Measurements from ENCODE around the gene AKT1. TPM values are rescaled to one million over a fixed set of nuclear protein-coding genes. Genes with fewer than 3 reads are reported as not detected.

Gene AKT1
- total RNA-seq, 1 donor from 2014 or later = 141 TPM

DNA sequence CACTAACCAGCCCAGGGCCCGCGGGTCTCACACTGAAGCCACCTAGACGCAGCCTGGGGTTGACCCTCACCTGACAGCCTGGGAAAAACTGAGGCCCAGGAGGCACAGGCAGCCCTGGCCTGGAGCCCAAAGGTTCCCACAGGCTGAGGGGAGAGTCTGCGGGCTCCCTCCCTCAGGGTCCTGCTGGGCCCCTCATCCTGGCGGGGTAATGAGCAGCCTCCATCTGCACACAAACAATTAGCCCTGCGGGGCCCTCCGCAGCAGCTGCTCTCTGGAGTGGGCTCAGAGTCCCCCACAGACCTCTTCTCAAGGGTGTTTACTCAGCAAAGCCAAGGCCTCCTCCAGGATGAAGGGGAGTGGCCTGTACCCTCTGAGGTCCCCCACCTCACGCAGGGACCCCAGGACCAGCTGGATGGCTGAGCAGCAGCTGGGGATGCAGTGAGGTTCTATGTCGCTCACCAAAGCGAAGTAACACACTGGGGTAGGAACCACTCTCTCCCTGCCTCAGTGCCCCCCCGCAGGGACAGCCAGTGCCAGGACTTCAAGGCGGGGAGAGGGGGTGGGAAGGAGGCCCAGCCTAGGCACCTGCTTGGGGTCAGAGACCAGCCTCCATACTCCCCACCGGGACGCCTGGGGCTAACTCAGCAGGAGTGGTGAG is 7.3 kb downstream of the AKT1 start:
- intact Hi-C loops (cut with micrococcal nuclease) = no loop called here

DNA sequence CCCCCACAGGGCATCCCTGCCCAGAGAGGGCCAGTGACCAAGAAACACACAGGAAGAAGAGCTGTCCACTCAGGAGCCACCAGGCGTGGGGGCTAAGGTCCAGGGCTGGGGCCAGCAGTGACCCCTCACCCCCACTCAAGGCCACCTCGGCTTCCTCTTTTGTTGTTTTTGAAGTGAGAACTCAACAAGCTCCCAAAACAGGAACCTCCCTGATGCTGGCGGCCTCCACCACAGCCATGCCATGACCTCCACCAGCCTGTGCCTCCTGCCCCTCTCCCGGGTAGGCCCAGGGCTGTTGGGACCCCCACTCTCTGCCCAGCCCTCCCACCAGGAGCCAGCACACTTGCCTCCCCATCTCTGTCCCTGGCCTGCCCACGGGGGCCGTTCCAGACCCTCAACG is 7.8 kb downstream of the AKT1 start:
- intact Hi-C loops (cut with micrococcal nuclease) = no loop called here

DNA sequence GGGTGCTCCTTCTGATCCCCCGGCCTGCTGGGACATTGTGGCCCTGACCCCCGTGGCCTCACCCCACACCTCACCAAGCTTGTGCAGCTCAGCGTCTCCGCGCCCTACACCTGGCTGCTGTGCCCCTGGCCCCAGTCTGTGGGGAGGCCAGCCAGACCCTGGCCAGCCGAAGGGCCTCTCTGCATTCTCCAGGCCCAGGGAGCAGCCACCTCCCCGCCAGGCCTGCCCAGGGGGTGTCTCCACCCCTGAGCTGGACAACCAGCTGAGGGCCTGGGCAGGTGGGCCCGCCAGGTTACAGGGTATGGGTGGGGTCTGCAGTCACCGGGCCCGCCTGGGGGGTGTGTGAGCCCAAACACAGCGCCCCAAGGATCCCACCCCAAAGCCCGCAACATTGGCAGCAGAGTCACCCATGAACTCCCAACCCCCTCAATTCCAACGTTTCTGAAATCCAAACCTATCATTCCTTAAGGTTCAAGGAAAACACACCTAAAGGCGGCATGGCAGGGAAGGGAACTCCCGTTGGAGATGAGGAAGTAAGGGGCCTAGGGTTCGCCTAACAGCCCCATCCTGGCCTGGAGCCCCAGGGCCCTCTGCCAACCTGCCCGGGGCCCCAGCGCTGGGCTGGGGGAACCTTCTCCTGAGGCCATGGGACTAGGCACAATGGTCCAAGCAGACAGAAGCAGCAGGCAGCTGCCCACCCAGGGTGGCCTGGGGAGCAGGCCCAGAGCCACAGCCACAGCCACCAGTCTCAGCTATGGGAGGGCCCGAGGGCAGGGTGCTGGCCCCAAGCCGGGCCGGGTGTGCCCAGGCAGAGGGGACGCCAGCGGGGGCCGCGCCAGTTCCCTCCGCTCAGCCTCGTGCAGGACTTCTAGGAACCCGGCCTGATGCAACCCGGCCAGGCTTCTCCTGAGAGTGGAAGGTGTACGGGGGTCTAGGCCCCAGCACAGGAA is 8.5 kb downstream of the AKT1 start:
- intact Hi-C loops (cut with micrococcal nuclease) = no loop called here

DNA sequence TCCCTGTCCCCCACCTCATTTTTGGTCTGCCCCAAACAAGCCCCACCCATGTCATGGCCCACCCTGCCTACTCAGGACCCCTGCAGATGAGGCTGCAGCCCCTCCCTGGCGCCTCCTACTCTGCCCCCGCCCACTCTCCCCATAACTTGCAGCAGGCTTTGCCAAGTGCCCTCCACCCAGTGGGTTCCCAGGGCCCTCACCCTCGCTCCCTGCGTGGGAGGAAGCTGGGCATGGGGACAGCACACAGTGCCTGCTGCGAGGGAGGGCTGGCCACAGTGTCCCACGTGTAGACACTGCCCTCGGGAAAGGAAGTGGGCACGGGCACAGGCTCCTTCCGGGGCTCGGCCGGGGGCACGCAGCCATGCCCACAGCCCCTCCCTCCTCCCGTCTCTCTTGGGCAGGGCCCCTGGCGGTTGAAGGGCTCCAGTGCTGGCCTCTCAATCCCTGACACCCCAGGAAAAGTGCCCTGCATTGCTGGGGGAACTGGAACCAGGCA is 9.4 kb downstream of the AKT1 start:
- intact Hi-C loops (cut with micrococcal nuclease) = no loop called here

DNA sequence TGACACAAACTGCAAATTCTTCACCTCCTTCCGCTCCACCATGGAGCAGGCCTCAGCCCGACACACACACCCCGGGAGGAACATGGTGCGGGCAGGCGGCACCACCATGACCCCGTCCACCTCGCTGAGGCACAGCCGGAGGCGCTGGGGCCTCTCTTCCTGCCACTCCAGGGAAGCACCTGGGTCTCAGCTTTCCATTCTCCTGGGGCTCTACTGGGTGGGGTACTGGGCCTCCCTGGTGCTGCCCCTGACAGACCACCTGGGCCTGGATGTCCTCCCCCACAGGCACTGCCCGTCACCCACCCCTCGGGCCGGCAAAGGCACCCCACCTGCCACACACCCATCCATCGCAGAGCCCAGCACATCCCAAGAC is 9.9 kb downstream of the AKT1 start:
- intact Hi-C loops (cut with micrococcal nuclease) = no loop called here

DNA sequence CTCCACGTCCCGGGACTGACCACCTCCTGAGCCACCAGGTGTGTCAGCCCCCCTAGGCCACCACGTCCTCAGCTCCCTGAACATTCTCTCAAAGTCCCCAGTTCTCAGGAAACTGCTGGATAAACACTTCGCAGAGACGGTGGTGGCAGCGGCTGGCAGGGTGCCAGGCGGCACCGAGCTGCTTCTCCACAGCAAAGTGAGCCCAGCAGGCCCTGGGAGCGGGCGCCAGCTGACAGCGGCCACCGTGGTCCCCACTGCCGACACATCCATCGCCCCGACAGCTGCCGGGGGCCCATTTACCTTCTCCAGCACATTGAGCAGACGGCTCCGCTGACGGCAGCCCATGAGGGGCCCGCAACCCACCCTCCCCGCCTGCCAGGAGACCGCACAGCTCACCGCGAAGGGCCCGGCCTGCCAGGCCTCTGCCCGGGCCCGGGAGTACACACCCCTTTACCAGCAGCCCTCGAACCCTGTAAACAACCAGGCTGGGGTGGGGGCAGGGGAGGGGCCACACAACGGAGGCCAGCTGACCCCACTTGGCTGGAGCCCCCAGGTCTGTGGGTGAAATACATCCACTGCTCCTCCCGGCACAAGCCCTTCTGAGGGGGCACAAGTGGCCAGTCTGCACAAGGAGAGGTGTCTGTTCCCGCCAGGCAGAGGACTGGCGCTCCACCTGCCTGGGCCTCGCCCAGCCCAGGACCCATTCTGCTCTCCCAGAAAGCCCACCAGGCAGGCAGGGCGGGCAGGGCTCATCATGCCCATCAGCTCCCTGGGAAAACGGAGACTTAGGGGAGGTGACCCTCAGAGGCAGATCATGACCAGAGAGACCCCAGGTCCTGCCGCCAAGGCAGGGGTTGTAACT is 10.5 kb downstream of the AKT1 start:
- intact Hi-C loops (cut with micrococcal nuclease) = no loop called here

DNA sequence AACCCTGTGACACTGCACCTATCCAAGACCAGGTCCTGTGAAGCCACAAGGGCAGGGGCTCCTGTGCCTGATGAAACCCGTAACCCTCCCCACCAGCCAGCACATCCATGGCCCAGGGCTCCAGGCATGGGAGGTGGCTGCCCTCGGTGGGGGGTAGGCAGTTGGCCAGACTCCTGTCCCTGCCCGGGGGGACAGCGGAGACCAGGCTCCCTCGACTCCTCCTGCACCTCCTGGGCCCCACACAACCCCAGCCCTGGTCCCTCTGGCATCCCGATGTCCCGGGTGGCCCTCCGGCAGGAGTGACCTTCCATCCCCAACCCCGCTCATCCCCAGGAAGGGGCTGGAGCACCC is 11.4 kb downstream of the AKT1 start:
- intact Hi-C loops (cut with micrococcal nuclease) = no loop called here

DNA sequence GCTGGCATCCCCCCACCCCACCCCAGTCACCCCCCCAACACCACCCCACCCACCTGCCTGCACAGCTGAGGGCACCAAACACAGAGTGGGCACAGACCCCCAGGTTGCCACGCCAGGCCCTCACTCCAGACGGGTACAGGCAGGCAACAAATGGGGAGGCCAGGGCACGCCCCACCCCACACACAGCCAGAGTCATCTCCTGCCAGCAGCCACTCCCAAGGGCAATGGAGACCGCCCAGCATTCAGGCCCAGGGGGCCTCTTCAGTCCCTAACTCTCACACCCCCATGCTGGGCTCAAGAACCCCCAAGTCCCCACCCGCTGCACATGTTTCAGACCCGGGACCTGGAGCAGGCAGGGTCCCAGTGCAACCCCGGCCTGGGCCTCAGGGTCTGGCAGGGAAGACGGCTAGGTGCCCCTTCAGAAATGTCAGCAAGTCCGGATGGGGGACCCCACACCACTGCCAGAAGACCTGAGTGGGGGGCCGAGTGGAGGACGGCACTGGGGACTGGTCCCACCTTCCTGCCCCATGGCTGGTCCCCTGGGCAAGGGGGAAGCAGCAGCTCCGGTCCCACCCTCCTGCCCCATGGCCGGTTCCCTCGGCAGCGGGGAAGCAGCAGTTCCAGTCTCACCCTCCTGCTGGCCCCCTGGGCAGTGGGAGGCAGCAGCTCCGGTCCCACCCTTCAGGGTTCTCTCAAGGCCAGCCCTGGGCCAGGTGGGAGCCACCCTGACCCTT is 11.9 kb downstream of the AKT1 start:
- intact Hi-C loops (cut with micrococcal nuclease) = no loop called here

DNA sequence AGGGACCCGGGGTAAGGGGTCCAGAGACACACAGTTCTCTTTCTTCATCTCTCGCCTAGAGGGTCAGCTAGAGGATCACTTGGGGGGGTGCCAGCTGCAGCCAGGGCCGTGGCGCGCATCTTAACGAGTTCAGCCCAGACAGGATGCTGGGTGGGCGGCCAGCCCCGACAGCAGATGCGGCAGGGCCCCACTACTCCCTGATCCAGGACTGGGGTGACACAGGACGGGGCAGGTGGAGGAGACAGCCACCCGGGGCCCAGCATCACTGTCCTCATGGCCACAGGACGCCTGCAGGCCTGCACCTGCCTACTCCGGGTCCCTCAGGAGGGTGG is 12.8 kb downstream of the AKT1 start:
- intact Hi-C loops (cut with micrococcal nuclease) = no loop called here

DNA sequence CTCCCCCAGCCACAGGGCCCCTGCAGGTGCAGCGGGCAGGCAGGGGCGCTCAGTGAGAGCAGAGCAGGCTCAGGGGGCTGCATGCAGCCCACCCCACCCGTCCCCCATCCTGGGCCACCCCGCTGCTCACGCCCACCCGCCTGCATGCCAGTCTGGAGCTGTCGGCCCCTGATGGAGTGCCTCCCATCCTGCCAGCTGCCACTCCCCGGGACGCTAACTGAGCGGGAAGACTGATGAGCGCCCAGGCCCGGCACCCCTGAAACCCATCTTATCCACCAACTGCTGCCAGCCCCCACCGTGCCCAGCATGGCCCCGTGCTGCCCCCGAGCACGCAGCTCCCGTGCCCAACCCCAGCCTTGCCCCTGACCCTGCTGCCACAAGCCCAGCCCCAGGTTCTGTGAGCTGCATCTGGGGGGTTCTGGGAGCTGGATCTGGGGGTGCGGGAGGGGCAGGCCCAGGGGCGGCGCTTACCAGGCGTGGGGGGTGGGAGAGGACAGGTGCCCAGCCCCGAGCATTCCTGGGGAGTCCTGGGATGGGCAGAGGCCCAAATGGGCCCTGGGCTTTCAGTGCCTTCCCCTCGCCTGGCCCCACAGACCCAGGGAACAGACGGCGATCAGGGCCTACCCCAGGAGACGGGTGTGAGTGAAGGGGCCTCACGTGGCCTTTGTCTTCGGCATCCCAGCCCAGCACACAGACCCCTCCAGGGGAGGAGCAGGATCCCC is 13.3 kb downstream of the AKT1 start:
- intact Hi-C loops (cut with micrococcal nuclease) = no loop called here

DNA sequence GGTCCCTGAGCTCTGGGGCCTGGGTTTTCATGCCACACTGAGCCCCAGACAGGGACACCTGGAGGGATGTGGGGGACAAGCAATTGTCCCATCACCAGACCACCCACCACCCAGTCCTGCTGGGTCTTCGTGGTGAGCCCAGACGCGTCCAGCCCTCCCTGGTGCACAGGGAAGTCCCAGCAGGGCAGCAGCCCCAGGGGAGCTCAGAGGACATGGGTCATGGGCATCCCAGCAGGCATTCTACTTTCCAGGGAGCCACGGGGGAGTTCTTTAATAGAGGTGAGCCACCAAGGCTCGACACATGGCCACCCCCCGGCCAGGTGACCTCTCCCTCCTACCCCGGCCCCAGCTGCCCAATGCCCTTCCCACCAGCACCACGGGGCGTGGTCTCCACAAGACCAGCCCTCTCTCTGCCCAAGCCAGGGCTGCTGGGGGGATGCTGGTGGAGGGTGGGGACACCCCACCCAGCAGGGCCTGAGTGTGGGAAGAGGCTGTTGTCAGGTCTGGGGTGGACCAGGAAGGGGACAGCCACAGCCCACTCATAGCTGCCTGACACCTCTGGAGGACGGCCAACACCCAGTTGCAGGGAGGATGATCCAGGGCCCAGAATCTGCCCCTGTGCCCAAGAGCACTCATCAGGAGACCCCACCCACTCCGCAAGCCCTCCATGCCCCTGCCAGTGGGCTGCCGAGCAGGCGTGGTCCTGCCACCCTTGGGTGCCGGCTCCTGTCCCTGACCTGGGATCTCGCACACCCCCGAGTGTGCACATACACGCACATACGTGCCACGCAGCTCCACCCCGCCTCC is 14.1 kb downstream of the AKT1 start:
- intact Hi-C loops (cut with micrococcal nuclease) = no loop called here

DNA sequence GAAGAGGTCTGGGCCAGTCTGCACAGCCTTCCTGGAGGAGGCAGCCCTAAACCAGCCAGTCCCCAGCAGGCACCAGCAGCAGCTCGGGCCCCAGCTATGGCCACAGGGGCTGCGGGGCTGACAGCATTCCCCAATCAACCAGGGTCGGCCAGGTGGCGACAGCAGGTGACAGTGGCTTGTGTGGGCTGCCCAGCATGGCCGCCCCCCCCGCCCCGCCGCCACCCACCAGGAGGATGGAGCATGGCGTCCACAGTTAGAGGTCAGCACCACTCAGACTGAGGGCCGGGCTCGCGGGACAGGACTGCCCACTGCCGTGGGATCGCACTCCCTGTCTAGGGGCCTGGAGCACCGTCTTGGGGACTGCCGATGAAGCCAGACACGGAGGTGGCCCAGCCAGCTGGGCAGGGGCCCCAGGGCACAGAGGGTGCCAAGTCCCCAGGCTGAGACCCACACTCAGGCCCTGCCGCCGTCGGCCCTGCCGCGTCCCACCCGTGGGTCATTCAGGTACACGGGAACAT is 15.0 kb downstream of the AKT1 start:
- intact Hi-C loops (cut with micrococcal nuclease) = no loop called here

DNA sequence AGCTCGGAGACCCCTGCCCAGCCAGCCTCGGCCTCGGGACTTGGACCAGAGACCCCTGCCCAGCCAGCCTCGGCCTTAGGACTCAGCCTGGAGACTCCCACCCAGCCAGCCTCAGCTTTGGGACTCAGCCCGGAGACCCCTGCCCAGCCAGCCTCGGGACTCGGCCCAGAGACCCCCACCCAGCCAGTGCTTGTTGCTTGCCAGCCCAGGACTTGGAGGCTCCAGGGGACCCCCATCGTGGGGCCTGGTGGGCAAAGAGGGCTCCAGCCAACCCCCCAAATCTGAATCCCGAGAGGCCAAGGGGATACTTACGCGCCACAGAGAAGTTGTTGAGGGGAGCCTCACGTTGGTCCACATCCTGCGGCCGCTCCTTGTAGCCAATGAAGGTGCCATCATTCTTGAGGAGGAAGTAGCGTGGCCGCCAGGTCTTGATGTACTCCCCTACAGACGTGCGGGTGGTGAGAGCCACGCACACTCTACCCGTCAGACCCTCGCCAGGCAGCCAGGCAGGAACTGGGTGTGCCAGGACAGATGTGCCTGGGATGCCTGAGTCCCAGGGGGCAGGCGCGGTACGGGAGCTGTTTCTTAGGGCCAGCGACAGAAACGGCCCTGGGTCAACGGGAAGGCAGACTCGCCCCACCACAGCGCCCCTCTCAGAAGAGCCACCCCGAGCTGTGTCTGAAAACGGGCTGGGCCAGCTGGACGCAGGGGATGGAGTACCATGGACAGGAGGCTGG is 15.6 kb downstream of the AKT1 start:
- intact Hi-C loops (cut with micrococcal nuclease) = no loop called here

DNA sequence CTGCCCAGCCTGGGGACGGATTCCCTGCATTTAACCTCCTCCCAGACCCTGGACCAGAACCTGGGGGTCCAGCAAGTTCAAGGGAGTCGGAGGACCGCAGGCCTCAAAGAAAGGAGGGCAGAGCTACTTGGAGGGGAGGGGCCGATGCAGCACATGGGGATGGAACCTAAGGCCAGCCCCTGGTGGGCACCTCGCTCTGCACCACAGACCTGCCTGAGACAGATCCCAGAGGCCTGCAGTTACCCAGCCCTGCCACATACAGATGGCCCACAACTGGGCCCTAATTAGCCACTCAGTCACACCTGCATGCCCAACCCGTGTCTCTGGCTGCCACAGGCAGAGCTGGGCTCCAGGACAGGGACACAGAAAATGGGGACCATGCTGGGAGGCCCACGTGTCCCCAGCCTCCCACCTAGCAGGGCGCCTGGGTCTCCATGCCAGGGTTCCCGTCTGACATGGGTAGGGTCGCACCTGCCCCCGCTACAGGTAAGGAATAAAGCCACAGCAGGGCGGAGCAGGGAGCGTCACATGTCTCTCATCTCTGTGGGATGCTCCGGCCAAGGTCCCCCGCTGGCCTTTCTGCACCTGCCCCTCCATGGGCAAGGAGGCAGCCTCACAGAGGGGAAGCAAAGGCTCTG is 16.7 kb downstream of the AKT1 start:
- intact Hi-C loops (cut with micrococcal nuclease) = no loop called here

DNA sequence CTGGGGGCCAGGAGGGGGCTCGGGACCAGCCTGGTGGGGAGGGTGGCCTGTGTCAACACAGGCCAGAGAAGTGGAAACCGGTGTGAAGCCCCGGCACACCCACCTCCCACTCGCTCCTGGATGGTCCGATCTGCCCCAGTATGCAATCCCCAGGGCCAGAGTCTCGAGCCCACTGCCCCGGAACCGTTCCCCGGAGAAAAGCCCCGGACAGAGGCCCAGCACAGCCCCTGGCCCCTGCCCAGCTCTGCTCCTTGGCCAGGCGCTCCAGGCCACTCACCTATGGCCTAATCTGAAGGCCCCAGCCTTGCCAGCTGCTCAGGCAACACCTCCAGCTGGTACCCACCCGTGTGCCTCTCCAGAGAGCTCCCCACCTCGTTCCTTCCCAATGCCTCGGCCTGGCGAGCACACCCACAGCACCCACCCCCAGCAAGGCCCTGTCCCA is 17.7 kb downstream of the AKT1 start:
- intact Hi-C loops (cut with micrococcal nuclease) = no loop called here

DNA sequence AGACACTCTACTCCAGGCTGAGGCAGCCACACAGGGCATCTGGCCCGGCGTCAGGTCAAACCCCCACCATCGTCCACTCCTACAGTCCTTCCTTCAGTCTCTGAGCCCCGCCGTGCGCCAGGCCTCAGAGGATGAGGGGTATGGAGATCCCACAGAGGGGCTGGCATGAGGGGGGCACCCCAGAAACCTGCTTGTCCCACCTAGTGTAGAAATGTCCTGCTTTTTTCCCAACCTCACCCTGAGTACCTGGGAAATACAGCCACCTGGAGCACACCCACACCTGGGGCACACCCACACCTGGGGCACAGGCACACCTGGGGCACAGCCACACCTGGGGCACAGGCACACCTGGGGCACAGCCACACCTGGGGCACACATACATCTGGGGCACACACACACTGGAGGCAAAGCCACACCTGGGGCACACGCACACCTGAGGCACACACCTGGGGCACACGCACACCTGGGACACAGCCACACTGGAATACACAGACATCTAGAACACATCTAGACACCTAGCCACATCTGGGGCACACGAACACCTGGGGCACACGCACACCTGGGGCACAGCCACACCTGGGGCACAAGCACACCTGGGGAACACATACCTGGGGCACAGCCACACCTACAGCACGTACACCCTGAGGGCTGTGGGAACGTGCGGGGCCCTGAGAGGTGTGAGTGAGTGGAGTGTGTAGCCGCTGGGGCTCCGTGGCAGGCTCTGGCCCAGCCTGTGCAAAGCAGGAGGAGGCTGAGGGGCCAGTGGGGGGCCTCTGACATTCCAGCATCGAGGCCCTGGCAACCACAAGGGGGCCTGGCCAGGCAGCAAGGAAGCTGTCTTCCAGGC is 18.4 kb downstream of the AKT1 start:
- intact Hi-C loops (cut with micrococcal nuclease) = no loop called here

DNA sequence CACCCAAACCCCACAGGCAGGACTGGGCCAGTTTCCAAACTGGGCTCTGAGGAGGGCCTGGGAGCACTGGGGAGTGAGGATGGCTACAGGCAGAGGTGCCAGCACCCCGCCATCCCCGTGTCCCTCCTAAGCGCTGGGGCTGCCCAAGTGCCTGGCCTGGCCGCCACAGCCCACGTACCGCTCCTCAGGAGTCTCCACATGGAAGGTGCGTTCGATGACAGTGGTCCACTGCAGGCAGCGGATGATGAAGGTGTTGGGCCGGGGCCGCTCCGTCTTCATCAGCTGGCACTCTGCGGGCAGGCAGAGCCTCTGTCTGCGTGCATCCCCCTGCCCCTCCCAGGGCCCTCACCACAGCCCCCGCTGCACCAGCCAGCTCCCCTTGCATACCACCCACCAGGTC is 19.1 kb downstream of the AKT1 start:
- intact Hi-C loops (cut with micrococcal nuclease) = no loop called here

All from T-helper 2 cell treated with Interferon-gamma antibody and Interleukin-4, amounts not matched to agents 100 ng/mL and 5 ng/mL, for 36 hours (primary cell).